ENCODE data around the gene RASSF5. TPM values are rescaled to one million over a fixed set of nuclear protein-coding genes. Genes with fewer than 3 reads are reported as not detected.
A peak's percentile ranks its signal among the peaks of the same experiment; 100 is the strongest.

Gene RASSF5
- total and polyA plus RNA-seq, 4 donors = 4.8 to 10.0 (median 5.5) TPM

GRCh38 chr1:206631085-206631509 lies 123.8 kb downstream of the RASSF5 start:
- Histone ChIP-seq H3K4me3 (ENCODE audit: low read depth in 1 of 3, low read length in 3 of 3) (no peak overlapping the region), H3K36me3 (ENCODE audit: control insufficient read depth in 4 of 4, insufficient read depth in 3 of 4, low read depth in 1 of 4, low read length in 3 of 4) (no peaks in the 10 kb centered on the region), H3K27ac (ENCODE audit: low read depth in 1 of 2, low read length in 2 of 2) (no peak overlapping the region), H3K4me1 (ENCODE audit: control insufficient read depth in 4 of 4, insufficient read depth in 4 of 4, low read length in 3 of 4) (peaks cover 2 to 19% (median 16%) of the 10 kb centered on the region in 4 donors), H3K27me3 (ENCODE audit: control insufficient read depth in 4 of 4, insufficient read depth in 4 of 4, low read length in 3 of 4) (no peaks in the 10 kb centered on the region), H3K9ac (ENCODE audit: low read depth in 1 of 2, low read length in 2 of 2) (no peak overlapping the region), H3K9me3 (ENCODE audit: control insufficient read depth in 4 of 4, low read length in 3 of 4) (no peaks in the 10 kb centered on the region)
- 50% methylated on average over 4 of the region's 4 CpGs for WGBS
- TF ChIP-seq RAD21 (IDR thresholded peaks at IDR 0.05) (peak; percentile 70 to 75), CTCF (IDR thresholded peaks at IDR 0.05; ENCODE audit: low read depth, low read length, missing input control) (peak; percentile 38), GABPA (IDR thresholded peaks at IDR 0.05 in 1 of 2, conservative IDR thresholded peaks at IDR 0.05 in 1 of 2) (no peak)
- DNase-seq (ENCODE audit: low spot score) = no peak

GRCh38 chr1:206633708-206634121 lies 126.4 kb downstream of the RASSF5 start:
- 43% methylated on average over 9 of the region's 9 CpGs for WGBS
- Histone ChIP-seq H3K9me3 (ENCODE audit: control insufficient read depth in 4 of 4, low read length in 3 of 4) (no peaks in the 10 kb centered on the region), H3K4me1 (ENCODE audit: control insufficient read depth in 4 of 4, insufficient read depth in 4 of 4, low read length in 3 of 4) (peaks cover 2 to 21% (median 18%) of the 10 kb centered on the region in 4 donors), H3K27ac (ENCODE audit: low read depth in 1 of 2, low read length in 2 of 2) (no peak overlapping the region), H3K27me3 (ENCODE audit: control insufficient read depth in 4 of 4, insufficient read depth in 4 of 4, low read length in 3 of 4) (no peaks in the 10 kb centered on the region), H3K9ac (ENCODE audit: low read depth in 1 of 2, low read length in 2 of 2) (peak overlapping the region in 1 of 2 donors; percentile 3), H3K4me3 (ENCODE audit: low read depth in 1 of 3, low read length in 3 of 3) (no peak overlapping the region), H3K36me3 (ENCODE audit: control insufficient read depth in 4 of 4, insufficient read depth in 3 of 4, low read depth in 1 of 4, low read length in 3 of 4) (no peaks in the 10 kb centered on the region)
- TF ChIP-seq NR2F2 (IDR thresholded peaks at IDR 0.05) (no peak), EGR1 (IDR thresholded peaks at IDR 0.05; ENCODE audit: low read depth in 2 of 2) (no peak), SP1 (IDR thresholded peaks at IDR 0.05) (peak; percentile 32), RXRA (IDR thresholded peaks at IDR 0.05) (peak in 1 of 2 donors; percentile 10)
- DNase-seq (ENCODE audit: low spot score) = no peak

GRCh38 chr1:206634365-206635079 lies 127.2 kb downstream of the RASSF5 start:
- WGBS = 14% methylated on average over 26 of the region's 26 CpGs
- H3K27me3 ChIP-seq (ENCODE audit: control insufficient read depth in 4 of 4, insufficient read depth in 4 of 4, low read length in 3 of 4) = no peaks in the 10 kb centered on the region
- H3K4me3 ChIP-seq (ENCODE audit: low read depth in 1 of 3, low read length in 3 of 3) = peak overlapping the region in 1 of 3 donors; percentile 88
- peaks cover 0 to 2% (median 0%) of the 10 kb centered on the region in 4 donors for H3K36me3 ChIP-seq (ENCODE audit: control insufficient read depth in 4 of 4, insufficient read depth in 3 of 4, low read depth in 1 of 4, low read length in 3 of 4)
- H3K4me1 ChIP-seq (ENCODE audit: control insufficient read depth in 4 of 4, insufficient read depth in 4 of 4, low read length in 3 of 4) = peaks cover 2 to 21% (median 18%) of the 10 kb centered on the region in 4 donors
- no peaks in the 10 kb centered on the region for H3K9me3 ChIP-seq (ENCODE audit: control insufficient read depth in 4 of 4, low read length in 3 of 4)
- H3K9ac ChIP-seq (ENCODE audit: low read depth in 1 of 2, low read length in 2 of 2) = peak overlapping the region; percentile 32 to 52
- DNase-seq (ENCODE audit: low spot score) = peak; percentile 91
- H3K27ac ChIP-seq (ENCODE audit: low read depth in 1 of 2, low read length in 2 of 2) = peak overlapping the region; percentile 70 to 77
- TF ChIP-seq ATF3 (IDR thresholded peaks at IDR 0.05) = no peak
- no peak for TF ChIP-seq HNF4G (IDR thresholded peaks at IDR 0.05)
- peak; percentile 89 to 93 for TF ChIP-seq RAD21 (IDR thresholded peaks at IDR 0.05)
- peak; percentile 37 for TF ChIP-seq MAX (IDR thresholded peaks at IDR 0.05)
- no peak for TF ChIP-seq SP1 (IDR thresholded peaks at IDR 0.05)
- TF ChIP-seq FOXA1 (IDR thresholded peaks at IDR 0.05) = no peak
- TF ChIP-seq NR2F2 (IDR thresholded peaks at IDR 0.05) = no peak
- no peak for TF ChIP-seq RXRA (IDR thresholded peaks at IDR 0.05)
- TF ChIP-seq EGR1 (IDR thresholded peaks at IDR 0.05; ENCODE audit: low read depth in 2 of 2) = no peak
- no peak for TF ChIP-seq TAF1 (conservative IDR thresholded peaks at IDR 0.05)
- no peak for TF ChIP-seq FOXA2 (IDR thresholded peaks at IDR 0.05)
- no peak for TF ChIP-seq HNF4A (conservative IDR thresholded peaks at IDR 0.05)
- TF ChIP-seq CTCF (IDR thresholded peaks at IDR 0.05; ENCODE audit: low read depth, low read length, missing input control) = peak; percentile 81
- TF ChIP-seq YY1 (IDR thresholded peaks at IDR 0.05) = peak; percentile 24
- TF ChIP-seq ZBTB33 (IDR thresholded peaks at IDR 0.05) = no peak
- TF ChIP-seq GABPA (IDR thresholded peaks at IDR 0.05 in 1 of 2, conservative IDR thresholded peaks at IDR 0.05 in 1 of 2) = no peak
